ENCODE results near the gene CCNJ.

CCNJ gene

DNA sequence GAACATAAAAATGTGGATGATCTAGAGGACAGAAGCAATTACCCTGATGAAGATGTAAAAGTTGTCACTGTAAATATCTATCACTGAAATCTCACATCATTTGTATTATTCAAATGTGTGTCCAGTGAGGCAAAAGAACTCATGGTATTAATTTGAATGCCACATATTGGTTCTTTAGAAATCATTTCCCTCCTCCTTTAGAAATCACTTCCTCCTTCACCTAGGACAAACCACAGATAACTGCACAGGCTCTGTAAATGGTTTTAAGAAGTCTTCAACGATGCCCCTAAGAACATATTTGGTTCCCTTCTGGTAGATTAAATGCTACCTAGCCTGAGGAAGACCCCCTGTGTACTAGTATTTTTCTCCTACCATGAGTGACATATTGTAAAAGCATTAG lies 53.6 kb downstream of the CCNJ start:
- TF ChIP-seq, protein P1, sequence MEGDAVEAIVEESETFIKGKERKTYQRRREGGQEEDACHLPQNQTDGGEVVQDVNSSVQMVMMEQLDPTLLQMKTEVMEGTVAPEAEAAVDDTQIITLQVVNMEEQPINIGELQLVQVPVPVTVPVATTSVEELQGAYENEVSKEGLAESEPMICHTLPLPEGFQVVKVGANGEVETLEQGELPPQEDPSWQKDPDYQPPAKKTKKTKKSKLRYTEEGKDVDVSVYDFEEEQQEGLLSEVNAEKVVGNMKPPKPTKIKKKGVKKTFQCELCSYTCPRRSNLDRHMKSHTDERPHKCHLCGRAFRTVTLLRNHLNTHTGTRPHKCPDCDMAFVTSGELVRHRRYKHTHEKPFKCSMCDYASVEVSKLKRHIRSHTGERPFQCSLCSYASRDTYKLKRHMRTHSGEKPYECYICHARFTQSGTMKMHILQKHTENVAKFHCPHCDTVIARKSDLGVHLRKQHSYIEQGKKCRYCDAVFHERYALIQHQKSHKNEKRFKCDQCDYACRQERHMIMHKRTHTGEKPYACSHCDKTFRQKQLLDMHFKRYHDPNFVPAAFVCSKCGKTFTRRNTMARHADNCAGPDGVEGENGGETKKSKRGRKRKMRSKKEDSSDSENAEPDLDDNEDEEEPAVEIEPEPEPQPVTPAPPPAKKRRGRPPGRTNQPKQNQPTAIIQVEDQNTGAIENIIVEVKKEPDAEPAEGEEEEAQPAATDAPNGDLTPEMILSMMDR (IDR thresholded peaks at IDR 0.05; ENCODE audit: low read depth, low read length), result no peak
- H3K4me3 ChIP-seq (ENCODE audit: low read depth, low read length), result no peak overlapping the region

DNA sequence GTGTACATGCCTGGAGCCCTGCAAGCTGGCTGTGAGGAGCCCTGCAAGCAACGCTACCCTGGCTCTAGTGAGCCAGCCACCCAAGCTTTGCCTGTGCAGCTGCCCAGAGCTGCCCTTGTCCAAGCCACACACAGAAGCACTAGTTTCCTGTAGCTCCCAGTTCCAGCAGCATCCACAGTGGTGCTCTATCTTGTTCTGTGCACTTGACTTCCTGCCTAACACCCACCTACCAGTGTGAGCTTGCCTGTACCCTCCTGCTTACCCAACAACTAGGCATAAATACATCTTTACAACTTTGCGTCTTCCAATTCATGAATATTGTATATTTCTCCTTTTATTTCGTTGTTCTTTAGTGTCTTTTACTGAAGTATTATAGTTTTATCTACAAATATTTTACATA lies 54.5 kb downstream of the CCNJ start:
- TF ChIP-seq, protein P1 (IDR thresholded peaks at IDR 0.05; ENCODE audit: low read depth, low read length), result no peak
- H3K4me3 ChIP-seq (ENCODE audit: low read depth, low read length), result no peak overlapping the region

DNA sequence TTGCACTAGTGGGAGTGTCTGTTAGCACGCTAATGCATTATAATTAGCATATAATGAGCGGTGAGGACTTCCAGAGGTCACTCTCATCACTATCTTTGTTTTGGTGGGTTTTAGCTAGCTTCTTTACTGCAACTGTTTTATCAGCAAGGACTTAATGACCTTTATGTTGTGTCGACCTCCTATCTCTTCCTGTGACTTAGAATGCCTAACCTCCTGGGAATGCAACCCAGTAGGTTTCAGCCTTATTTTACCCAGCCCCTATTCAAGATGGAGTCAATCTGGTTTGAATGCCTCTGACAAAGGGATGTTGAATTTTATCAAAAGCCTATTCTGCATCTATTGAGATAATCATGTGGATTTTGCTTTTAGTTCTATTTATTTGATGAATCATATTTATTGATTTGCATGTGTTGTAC lies 64.2 kb downstream of the CCNJ start:
- H3K4me3 ChIP-seq (ENCODE audit: low read depth, low read length), result no peak overlapping the region
- TF ChIP-seq, protein P1 (IDR thresholded peaks at IDR 0.05; ENCODE audit: low read depth, low read length), result no peak

All from WI38 (cell line).